ENCODE data around the gene TMEFF2.
"Not testable (repeated sequence)": the region's sequence is repeated elsewhere in the genome, so short reads cannot be mapped to it uniquely, and the experiment has no call there.

The TMEFF2 gene

DNA sequence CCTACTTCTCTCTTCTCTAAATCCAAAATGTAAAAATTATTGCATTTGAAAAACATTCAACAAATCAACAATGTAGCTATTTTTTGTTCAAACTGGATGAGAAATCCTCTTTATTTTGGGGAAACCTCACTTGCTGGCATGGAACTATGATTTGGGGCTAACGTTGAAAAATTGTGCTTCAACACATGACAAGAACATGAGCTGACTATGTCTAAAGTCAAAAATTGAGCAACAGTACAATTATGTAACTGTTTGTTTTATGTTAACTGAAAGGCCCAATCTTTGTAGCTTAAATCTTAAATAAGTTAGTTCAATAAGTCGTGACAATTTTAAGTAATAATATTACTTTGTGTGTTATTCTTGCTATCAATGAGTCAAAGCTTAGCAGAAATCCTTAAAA lies 67.3 kb downstream of the TMEFF2 start:
- no peak for DNase-seq (ENCODE audit: low spot score)

DNA sequence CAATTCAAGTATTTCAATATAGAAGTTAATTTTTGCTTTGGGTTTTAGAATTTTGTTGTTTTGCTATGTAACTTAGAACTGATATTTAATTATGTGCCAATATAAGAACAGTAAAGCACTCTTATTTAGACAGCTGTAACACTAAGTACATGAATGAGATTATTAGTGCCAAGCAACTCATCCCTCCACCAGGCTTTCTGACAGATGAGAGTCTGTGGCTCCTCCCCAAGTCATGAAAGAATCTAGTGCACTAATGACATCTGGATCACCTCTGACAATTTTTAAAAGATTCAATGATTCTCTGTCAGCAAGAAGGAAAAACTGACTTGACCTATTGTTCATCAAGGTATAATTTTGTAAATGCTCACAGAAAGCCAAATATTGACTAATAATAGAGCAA lies 67.8 kb downstream of the TMEFF2 start:
- DNase-seq (ENCODE audit: low spot score) = no peak

DNA sequence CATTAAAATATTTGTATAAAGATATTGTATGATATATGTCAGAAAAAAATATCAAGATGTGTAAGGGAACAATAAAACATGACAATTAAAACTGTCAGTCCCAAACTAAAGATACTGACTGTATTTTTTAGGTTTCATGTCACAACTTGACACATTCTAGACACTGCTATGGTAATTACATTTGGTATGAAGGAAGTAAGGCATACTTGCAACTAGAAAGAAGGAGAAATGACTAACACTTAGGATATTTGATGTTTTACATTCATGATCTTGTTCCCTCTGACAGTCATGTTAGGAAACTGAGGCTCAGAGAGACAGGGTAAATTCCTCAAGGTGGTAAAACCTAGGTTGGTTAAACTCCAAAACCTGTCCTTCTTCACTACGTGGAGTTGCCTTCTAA lies 68.3 kb downstream of the TMEFF2 start:
- no peak for DNase-seq (ENCODE audit: low spot score)

DNA sequence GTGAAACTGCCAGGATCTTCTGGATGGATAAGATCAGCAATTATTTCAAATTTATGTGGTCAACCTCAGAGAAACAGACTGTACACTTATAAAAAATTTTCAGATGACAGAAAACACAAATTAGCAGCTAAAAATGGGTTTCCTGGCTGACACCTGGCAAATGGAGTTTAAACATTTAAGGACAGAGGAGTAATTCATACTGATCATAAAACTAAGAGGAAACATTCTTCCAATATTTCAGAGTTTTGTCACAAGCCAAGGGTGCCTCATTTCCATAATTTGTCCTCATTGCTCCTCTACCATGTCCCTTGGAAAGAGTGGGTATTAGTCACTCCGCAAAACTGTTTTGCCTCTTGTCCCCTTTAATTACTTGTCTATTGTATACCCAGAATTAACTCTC lies 70.2 kb downstream of the TMEFF2 start:
- DNase-seq (ENCODE audit: low spot score) = no peak

DNA sequence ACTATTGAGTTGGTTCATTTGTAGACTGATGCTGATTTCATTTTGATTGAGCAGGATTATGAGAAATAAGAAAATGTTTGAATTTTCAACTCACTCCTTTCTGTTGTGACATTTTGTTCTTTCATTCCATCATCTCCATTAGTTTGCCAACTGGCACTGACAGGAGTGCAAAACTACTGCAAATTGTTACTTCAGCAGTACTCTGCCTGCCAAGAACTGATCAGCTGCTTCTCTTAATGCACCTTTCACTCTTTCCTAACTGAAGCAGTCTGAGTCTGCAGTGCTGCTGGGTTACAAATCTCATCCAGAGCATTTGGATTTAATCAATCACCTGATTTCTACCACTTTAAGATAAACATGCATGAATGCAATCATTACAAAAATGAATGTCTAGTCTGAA lies 70.9 kb downstream of the TMEFF2 start:
- DNase-seq (ENCODE audit: low spot score) = no peak

DNA sequence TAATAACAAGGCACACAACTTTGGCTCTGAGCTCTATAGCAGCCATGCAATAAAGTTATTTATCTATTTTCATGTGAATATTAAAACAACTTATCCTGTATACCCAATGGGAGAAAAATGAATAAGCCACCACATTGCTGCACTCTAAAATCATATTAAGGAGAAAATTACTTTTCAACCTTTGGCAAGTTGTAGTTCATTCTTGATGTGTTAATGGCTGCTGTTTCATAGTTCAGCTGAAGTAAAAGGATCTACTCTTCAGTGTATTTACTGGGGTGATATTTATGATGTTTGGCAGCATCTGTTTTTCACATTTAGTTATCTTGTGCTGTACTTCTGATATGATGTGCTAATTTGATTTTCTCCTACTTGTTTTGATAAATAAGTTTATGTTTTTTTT lies 71.8 kb downstream of the TMEFF2 start:
- no peak for DNase-seq (ENCODE audit: low spot score)

DNA sequence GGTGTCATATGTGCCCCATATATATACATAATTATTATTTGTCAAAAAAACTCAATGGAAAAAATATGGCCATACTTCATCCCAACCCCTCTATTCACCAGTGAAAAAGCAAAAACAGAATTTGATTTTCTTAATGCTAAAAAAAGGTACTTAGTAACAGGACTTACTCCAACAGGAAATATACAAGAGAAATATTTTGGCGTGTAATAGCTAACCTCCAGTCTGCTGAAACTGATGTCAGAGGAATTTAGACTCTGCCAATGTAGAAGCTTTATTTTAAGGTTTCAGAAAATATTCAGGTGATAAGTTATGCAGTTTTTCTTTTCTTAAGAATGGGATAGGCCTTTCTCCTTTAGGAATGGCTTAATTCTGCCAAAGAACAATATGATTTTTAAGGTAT lies 72.6 kb downstream of the TMEFF2 start:
- no peak for DNase-seq (ENCODE audit: low spot score)

DNA sequence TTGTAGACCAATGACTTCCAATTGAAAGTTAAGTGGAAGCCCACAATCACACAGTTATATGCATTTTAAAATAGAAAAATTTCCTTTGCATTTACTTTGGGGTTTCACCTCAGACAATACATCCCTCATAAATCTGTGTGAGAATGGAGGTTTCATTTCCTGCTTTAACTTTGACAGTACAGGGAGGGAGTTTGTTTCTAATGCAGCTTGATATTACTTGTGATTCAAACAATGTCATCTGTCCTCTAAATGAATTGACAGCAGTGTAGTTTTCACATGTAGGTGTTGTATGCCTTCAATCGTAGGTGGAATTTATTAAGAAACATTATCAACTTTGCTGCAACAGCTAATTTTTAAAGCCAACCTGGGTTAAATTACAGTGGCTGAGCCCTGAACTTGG lies 75.2 kb downstream of the TMEFF2 start:
- DNase-seq (ENCODE audit: low spot score) = no peak

DNA sequence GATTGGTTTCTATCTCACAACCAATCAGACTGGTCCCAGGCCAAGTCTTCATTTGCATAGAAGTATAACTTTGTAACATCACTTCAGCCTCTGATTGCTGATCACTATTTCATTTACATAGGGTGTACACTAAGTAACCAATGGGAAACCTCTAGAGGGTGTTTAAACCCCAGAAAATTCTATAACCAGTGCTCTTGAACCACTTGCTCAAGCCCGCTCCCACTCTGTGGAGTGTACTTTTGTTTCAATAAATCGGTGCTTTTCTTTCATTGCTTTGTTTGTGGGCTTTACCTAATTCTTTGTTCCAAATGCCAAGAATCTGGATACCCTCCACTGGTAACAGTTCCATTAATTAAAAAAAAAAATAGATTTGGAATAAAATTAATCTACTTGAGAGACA lies 77.0 kb downstream of the TMEFF2 start:
- no peak for DNase-seq (ENCODE audit: low spot score)

DNA sequence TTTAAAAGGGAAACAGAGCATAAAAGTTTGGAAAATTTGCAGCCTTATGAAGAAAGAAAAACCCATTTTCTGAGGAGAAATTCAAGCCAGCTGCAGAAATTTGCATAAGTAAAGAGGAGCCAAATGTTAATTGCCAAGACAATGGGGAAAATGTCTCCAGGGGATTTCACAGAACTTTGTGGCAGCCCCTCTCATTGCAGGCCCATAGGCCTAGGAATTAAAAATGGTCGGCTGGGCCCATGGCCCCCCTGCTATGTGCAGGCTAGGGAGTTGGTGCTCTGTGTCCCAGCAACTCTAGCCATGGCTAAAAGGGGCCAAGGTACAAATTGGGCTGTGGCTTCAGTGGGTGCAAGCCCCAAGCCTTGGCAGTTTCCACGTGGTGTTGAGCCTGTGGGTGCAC lies 83.2 kb downstream of the TMEFF2 start:
- DNase-seq (ENCODE audit: low spot score) = not testable (repeated sequence)

DNA sequence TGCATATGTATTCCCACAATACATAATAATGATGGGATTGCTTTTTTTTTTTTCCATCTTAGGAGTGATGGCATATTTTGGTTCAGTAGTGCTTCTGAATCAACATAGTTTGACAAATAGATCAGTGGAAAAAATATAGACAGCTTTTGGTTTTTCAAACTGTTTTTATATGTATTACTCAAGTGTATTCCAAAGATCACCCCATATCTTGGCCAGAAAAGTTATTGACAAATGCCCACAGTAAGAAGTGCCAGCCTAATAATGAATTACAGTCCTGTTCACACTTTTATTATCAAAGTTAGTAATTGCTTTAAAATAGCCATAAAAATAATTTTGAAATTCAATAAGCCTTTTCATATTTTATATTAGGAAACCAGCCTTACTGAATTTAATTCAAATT lies 95.0 kb downstream of the TMEFF2 start:
- no peak for DNase-seq (ENCODE audit: low spot score)

DNA sequence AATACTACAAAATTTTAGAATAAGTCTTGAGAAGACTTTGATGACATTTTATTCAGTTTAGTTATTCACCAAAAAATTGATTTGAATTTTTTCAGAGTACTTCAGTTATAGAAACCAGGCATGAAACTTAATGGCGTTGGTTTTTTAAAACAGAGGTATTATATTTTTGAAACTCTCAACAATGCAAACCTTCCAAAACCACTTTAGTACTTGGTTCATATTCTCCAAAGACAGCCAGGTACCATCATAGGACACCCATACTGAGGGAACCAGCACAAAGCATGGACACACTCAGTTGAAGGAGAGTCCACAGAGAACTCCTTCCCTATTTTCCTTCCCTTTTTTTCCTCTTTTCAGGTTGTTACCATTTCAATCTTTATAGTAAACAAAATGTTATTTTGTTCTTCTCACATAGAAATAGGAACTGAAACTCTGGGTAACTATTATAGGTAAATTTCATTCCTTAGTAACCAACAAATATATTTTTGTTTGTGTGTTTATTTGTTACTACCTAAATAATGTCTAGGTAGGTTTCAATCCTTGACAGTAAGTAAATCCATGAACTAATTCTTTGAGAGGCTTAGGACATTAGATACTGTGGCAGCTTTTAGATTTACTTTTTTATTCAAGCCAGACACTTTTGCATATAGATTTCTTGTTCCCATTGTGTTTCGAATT lies 95.8 kb downstream of the TMEFF2 start:
- DNase-seq (ENCODE audit: low spot score) = no peak

DNA sequence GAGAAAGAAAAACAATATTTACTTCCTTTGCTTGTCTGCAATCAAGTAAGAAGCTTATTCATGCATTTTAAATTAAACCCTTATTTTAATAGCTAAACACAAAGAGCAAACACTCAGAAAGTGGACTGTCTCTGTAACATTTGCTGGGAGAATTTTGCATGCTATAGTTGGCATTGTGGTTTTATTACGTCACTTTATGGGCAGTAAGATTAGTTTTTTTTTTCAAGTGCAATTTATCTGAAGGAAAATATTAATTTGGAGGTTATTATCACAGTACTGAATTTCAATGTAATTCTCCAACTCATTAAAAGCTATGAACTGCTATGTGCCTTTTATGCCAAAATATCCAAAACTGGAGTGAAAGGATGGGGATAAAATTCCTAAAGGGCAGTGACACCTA lies 103.3 kb downstream of the TMEFF2 start:
- DNase-seq (ENCODE audit: low spot score) = no peak

DNA sequence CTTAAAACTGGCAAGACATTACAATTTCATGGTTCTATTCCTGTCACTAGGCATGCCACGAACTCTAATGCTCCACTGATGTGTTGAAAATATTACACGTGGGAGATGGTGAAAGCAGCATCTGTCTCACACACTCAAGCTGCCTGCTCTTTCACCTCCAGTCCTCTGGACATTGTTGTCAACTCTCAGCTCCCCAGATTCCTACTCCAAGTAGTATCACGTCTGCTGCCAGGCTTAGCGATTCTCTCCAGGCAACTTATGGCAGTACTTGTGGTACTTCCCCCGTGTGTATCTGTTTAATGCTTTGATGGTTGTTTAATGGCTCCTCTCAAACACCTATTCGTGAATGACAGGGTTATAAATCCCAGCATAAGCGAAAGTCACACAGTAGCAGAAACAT lies 103.8 kb downstream of the TMEFF2 start:
- no peak for DNase-seq (ENCODE audit: low spot score)

DNA sequence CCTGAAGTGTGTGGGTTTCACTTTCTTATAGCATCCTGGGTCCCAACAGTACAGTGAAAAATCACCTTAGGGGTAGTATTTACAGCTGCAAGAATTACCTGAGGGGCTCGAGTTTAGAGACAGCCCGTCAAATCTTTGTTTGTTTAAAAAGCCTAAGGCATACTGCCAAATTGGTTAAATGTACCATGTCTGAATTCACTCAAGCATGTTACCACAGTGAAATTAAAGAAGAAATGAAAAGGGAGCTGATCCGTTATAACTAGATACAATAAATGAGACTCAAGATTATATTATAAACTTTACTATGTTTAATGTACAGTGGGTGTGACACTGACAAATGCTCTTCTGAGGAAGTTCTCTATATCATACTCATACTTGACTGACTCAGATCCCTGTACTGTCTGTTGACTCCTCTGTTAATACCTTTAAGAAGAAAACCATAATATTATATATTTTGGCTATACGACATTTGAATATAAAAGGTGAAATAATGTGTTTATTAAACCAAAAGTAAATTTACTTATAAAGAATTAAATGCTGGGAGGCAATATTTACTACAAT lies 107.3 kb downstream of the TMEFF2 start:
- DNase-seq (ENCODE audit: low spot score) = no peak

DNA sequence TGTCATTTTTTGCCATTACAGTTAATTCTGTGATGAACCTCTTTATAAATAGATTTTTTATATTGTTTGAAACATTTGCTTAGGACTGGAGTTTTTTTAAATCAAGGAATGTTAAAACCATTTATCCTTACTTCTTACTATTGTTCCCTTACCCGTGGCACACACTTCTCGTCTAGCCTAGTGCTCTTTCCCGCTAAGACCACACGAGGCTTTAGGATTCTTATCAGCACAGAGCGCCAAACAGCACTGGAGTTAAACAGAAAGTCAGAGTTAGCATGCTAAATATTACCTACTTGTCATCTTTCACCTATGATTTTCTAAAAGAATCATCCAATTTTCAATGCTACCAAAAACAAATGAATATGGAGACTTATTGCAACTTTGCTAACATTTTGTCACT lies 112.6 kb downstream of the TMEFF2 start:
- no peak for DNase-seq (ENCODE audit: low spot score)

DNA sequence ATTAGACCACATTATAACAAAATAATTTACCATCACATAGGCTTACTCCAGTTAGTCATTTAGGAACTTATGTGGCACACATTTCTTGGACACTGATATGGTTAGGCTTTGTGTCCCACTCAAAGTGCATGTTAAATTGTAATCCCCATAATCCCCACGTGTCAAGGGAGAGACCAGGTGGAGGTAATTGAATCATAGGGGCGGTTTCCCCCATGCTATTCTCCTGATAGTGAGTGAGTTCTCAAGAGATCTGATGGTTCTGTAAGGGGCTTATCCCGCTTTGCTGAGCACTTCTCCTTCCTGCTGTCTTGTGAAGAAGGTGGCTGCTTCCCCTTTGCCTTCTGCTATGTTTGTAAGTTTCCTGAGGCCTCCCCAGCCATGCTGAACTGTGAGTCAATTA lies 114.6 kb downstream of the TMEFF2 start:
- not testable (repeated sequence) for DNase-seq (ENCODE audit: low spot score)

DNA sequence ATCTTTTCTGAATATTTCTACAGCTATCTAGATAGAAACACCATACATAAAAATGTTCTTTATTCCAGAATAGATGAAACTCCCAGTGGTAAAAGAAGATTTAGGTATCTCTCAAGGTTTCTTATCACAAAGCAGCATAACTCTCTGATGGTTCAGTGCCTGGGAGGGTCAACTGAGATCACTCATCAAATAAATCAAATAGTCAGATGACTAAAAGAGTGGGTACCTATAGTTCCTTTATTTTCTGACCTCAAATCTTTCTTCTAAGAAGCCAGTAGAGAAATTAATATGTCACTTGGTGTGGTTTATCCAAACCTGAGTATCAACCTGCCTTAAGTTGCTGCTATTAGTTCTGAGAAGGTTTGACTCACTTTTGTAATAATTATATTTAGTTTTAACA lies 120.9 kb downstream of the TMEFF2 start:
- no peak for DNase-seq (ENCODE audit: low spot score)

DNA sequence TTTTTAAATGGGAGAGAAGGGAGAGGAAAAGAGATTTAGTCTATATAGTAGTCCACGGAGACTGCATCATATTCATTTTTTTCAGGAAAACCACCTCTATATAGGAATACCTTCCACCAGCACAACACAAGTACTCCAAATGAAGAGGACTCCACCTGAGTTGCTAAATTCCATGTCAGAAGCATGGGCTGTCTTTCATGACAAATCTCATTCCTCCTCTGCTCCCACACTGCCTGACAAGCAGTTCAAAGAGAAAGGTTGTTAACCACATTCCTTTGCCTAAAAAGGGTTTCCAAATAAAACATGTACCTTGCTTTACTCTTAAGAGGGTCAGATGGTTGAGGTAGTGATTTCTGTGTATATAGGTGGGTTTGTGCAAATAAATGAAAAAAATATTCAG lies 122.0 kb downstream of the TMEFF2 start:
- DNase-seq (ENCODE audit: low spot score) = no peak

DNA sequence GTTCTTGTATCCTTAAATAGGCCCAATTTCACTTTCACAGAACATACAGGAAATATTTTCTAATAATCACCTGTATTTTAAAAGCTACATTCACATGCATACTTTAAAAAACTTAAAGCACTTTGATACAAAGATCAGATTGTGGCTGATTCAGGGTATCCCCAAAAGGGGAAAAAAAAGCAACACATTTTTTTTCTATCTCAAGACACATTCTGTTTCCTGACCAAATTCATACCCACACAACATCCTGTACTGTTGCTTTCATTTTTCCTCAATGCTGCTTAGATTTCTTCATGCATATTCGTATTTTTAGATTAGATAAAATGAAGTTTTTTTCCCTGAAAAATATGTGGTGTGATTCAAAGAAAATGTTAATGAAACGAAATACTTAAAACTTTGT lies 122.5 kb downstream of the TMEFF2 start:
- DNase-seq (ENCODE audit: low spot score) = no peak

DNA sequence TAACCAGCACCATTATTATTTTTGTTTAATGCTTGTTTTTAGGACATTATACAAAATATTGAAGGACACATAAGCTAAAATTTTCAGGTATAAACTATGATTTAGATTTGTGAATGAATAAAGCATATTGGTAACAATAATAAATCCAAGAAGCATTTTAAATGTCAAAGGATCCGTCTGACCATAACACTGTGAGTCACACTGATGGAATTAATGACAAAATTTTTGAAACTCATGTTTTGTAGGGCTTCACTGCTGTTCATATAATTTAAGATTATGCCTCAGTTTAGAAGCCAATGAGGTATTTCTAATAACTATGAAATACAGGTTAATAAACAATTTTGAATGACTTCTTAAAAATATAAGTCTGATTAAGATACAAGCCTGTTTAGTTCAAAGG lies 124.6 kb downstream of the TMEFF2 start:
- DNase-seq (ENCODE audit: low spot score) = no peak

DNA sequence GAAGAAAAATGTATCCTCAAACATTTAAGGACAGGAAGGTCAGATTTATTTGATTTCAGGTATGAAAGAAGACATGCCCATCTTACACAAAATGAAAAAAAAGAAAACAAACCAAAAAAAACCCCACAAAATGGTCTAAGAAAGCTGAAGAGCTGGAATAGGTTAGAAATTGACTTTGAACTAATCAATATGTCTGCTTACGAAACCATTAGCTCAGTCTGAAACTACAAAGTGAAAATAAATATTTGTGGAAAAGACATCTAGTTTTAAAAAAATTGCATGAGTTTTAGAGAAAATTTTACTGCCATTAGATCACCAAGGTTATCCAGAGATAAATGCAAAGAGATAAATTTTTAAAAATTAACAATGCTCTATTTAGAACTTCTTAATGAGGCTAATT lies 125.3 kb downstream of the TMEFF2 start:
- no peak for DNase-seq (ENCODE audit: low spot score)

DNA sequence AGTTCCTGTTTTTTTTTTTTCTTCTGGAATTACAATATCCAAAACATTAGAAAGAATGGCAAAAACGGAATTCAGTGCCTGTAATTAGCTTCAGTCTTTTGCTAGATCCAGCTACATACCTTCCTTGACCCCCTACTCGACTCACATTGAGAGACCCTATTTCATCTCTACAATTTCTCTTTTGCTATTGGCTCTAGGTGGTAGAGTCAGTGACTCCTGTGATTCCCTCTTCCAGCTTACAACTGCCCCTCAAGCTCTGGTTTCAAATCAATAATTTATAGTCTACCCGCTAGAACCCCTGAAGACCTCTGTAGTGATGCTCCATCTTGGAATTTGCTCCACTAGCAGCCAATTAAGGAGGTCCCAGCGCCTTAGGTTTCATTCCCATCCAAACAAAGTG lies 125.8 kb downstream of the TMEFF2 start:
- no peak for DNase-seq (ENCODE audit: low spot score)

DNA sequence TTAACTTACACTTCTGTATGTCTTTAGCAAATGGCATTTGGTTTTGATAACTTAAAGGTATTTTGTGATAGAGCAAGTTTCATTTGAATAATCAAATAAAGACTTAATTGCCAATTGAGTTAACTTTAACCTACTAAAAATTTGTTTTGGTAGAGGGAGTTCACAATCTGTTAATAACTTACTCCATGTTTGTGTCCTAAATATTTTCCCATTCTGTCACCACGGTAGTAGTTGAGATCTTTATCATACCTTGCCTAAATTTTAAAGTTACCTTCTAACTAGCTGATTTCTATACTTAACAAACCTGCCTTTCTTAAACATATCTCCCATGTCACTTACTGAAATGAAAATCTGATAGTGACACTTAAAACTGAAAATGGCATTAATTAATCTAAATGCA lies 127.1 kb downstream of the TMEFF2 start:
- no peak for DNase-seq (ENCODE audit: low spot score)

DNA sequence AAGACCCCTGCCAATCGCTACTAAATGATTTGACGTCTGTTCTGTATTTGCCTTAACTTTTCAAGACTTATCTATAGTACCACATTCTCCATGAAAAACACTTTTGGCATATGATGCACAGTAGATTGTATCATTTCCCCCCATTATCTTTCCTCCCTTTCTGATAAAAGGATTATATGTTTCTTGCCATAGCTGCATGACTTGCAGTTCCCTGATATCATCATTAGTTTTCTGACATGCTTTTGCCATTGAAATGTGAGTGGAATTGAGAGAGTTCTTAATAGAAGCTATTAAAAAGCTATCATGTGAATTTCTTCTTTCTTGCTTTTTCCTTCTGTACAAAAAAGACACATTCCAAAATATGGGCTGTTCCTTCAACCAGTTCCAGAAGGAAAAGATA lies 130.3 kb downstream of the TMEFF2 start:
- DNase-seq (ENCODE audit: low spot score) = no peak
